Stimulated activated effector memory CD8-positive, alpha-beta T cell treated with anti-CD3 and anti-CD28 coated beads, Interleukin-12 subunit alpha, Interleukin-12 subunit beta, amount 100 ng/mL, for 72 hours (primary cell): Measurements from ENCODE around the gene SLC34A3.

Experiments used
- ATAC-seq: fragments of 150-1000 bp; cut with Tn5 transposase; 2 replicates; pipeline ENCODE4 v1.10.0; 2021
- DNase-seq, 2 donors: peaks; one replicate each; pipeline ENCODE4 v3.0.0; 2021 to 2022; ENCODE audit warnings: low spot score in 2 of 2
- H3K27ac Mint-ChIP-seq: one replicate; pipeline ENCODE4 v1.8.0; 2022; ENCODE audit warnings: mild to moderate bottlenecking, mixed read lengths
- H3K36me3 Mint-ChIP-seq: one replicate; pipeline ENCODE4 v1.8.0; 2022; ENCODE audit warnings: mild to moderate bottlenecking, mixed read lengths
- H3K4me1 Mint-ChIP-seq: one replicate; pipeline ENCODE4 v1.8.0; 2022; ENCODE audit warnings: mixed read lengths
- H3K4me3 Mint-ChIP-seq: one replicate; pipeline ENCODE4 v1.8.0; 2022; ENCODE audit warnings: mild to moderate bottlenecking, mixed read lengths
- H3K9me3 Mint-ChIP-seq: one replicate; pipeline ENCODE4 v1.8.0; 2022; ENCODE audit warnings: mixed read lengths

The SLC34A3 gene

DNA sequence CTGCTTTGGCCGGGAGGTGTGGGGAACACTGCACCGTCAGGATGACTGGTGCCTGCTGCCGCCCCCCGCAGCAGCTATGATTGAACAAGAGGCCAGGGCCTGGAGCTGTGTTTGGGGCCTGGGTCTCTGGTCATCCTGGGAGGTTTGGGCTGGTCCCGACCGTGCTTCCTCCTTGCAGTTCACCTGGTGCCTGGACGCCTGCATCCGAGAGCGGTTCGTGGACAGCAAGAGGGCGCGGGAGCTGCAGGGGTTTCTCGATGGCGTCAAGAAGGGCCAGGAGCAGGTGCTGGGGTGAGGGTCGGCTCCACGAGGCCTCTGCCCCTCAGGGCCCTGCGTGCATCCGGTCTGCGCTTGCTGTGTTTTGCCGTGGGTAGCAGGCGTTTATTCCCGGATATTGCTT is 33.4 kb downstream of the SLC34A3 start:
- Mint-ChIP-seq H3K4me1 (peaks cover 13% of the 10 kb centered on the region), H3K9me3 (no peaks in the 10 kb centered on the region), H3K36me3 (peaks cover 84% of the 10 kb centered on the region), H3K27ac (no peak overlapping the region), H3K4me3 (no peak overlapping the region)
- DNase-seq (no peak), ATAC-seq (no peak)

DNA sequence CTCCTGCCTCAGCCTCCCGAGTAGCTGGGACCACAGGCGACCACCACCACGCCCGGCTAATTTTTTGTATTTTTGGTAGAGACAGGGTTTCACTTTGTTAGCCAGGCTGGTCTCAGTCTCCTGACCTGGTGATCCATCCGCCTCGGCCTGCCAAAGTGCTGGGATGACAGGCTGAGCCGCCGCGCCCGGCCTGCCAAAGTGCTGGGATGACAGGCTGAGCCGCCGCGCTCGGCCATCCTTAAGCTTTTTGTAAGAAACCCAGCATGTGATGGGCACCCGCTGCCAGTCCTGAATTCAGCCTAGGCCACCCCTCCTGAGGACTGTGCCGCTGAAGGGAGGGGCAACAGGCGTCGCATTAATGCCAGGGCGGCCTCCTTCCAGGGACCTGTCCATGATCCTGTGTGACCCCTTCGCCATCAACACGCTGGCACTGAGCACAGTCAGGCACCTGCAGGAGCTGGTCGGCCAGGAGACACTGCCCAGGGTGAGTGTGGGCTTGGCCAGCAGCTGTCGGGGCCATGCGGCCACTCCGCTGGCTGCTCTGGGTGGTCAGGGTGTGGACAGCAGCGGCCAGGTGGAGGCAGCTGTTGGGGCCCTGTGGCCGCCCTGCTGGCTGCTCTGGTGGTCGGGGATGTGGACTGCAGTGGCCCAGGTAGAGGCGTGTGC is 34.9 kb downstream of the SLC34A3 start:
- peaks cover 84% of the 10 kb centered on the region for H3K36me3 Mint-ChIP-seq
- H3K9me3 Mint-ChIP-seq = no peaks in the 10 kb centered on the region
- DNase-seq = no peak
- no peak overlapping the region for H3K4me3 Mint-ChIP-seq
- H3K27ac Mint-ChIP-seq = no peak overlapping the region
- H3K4me1 Mint-ChIP-seq = peaks cover 21% of the 10 kb centered on the region
- peak; percentile 22 for ATAC-seq

DNA sequence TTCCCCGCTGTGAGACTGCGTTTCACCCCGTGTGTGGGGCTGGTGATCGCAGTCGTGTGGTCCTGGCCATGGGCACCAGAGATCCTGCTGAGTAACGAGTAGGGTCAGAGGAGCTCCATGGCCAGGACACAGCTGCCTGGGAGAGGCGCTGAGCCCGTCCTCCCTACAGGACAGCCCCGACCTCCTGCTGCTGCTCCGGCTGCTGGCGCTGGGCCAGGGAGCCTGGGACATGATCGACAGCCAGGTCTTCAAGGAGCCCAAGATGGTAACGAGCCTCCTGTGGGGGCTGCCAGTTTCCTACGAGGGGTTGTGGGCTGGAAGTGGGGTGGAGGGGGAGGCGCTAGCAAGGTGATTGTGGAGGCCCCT is 35.4 kb downstream of the SLC34A3 start:
- Mint-ChIP-seq H3K9me3 (no peaks in the 10 kb centered on the region), H3K36me3 (peaks cover 84% of the 10 kb centered on the region), H3K4me1 (peaks cover 24% of the 10 kb centered on the region), H3K4me3 (no peak overlapping the region), H3K27ac (no peak overlapping the region)
- ATAC-seq (no peak), DNase-seq (no peak)

DNA sequence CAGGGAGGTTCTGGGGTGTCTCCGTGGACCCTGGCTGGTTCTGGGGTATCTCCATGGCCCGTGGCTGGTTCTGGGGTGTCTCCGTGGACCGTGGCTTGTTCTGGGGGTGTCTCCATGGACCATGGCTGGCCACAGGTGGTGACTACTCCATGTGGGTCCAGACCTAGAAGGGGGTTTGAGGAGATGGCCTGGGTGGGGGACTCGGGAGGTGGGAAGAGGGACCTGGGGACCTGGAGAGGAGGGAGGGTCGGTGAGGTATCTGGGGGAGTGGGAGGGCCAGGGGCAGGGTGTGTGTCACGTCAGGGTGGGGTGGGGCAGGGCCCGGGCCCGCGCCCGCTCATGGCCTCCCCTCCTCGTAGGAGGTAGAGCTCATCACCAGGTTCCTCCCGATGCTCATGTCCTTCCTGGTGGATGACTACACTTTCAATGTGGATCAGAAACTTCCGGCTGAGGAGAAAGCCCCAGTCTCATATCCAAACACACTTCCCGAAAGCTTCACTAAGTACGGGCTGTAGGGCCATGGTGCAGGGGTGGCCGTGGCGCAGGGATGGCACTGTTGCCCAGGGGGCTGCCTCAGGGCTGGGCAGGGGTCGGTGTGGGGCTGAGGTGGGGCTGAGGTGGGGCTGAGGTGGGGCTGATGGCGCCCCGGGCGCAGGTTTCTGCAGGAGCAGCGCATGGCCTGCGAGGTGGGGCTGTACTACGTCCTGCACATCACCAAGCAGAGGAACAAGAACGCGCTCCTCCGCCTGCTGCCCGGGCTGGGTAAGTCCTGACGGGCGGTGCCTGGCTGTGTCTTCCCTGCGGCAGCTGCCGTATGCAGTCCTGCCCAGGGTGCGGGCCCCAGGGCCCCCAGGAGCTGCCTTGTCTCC is 36.1 kb downstream of the SLC34A3 start:
- Mint-ChIP-seq H3K9me3 (no peaks in the 10 kb centered on the region), H3K27ac (no peak overlapping the region), H3K4me1 (peaks cover 25% of the 10 kb centered on the region), H3K4me3 (no peak overlapping the region), H3K36me3 (peaks cover 81% of the 10 kb centered on the region)
- ATAC-seq (no peak), DNase-seq (no peak)

DNA sequence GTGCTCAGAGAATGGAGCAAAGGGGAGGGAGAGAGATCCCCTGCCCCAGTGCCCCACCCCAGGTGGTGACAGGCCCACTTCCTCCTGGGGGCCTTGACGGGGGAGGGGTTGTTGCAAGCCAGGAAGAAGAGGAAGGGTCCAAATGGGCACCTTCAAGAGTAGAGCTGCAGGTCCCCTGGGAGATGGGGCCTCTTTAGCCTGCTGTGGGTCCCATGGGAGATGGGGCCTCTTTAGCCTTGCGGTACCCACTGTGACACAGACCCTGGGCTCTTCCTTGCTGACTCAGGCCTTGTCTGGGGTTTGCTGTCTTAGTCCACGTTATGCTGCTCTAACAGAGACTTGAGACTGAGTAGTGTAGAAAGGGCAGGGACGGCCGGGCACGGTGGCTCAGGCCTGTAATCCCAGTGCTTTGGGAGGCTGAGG is 37.2 kb downstream of the SLC34A3 start:
- Mint-ChIP-seq H3K36me3 (peaks cover 78% of the 10 kb centered on the region), H3K27ac (no peak overlapping the region), H3K4me3 (no peak overlapping the region), H3K4me1 (peaks cover 23% of the 10 kb centered on the region), H3K9me3 (no peaks in the 10 kb centered on the region)
- ATAC-seq = no peak
- DNase-seq = no peak

DNA sequence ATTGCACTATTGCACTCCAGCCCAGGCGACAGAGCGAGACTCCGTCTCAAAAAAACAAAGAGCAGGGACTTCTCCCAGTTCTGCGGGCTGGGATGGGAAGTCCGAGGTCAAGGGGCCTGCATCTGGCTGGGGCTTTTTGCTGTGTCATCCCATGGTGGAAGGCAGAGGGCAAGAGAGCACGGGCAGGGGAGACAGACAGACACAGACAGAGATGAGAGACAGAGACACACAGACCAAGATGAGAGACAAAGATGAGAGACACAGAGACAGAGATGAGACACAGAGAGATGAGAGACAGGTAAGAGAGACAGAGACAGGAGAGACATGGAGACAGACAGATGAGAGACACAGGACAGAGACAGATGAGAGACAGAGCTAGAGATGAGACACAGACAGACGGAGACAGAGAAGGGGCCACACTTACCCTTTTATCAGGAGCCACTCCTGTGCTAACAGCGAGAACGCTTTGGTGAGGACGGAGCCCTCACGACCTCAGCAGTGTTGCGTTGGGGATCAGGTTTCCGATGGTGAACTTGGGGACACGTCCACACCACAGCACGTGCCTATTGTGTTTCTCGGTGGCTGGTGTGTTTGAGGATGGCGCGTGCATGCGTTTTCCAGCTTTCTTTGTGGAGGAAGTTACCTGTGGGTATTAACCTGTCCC is 38.0 kb downstream of the SLC34A3 start:
- Mint-ChIP-seq H3K4me3 (no peak overlapping the region), H3K27ac (peak overlapping the region; percentile 16), H3K9me3 (no peaks in the 10 kb centered on the region), H3K4me1 (peaks cover 23% of the 10 kb centered on the region), H3K36me3 (peaks cover 77% of the 10 kb centered on the region)
- DNase-seq (no peak), ATAC-seq (no peak)

DNA sequence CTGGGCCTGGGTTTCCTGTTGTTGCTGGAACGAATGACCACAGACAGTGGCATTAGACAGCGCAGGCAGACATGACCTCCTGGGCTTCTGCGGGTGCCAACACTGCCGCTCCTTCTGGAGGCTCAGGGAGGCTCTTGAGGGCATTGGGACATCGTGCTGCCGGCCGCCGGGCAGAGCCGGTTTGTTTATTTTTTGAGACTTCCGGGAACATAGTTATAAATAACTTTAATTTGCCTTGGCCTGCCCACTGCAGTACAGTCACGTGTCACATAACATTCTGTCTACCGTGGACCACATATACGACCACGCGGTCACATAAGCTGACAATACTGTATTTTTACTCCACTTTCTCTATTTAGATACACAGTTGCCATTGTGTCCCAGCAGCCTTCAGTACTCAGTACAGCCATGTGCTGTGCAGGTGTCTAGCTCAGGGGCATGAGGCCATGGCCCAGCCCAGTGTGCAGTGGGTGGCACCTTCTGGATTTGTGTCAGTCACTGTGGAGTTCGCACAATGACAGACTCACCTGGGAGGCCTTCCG is 38.6 kb downstream of the SLC34A3 start:
- DNase-seq (no peak), ATAC-seq (no peak)
- Mint-ChIP-seq H3K9me3 (no peaks in the 10 kb centered on the region), H3K27ac (peak overlapping the region; percentile 54), H3K36me3 (peaks cover 71% of the 10 kb centered on the region), H3K4me1 (peaks cover 26% of the 10 kb centered on the region), H3K4me3 (no peak overlapping the region)

DNA sequence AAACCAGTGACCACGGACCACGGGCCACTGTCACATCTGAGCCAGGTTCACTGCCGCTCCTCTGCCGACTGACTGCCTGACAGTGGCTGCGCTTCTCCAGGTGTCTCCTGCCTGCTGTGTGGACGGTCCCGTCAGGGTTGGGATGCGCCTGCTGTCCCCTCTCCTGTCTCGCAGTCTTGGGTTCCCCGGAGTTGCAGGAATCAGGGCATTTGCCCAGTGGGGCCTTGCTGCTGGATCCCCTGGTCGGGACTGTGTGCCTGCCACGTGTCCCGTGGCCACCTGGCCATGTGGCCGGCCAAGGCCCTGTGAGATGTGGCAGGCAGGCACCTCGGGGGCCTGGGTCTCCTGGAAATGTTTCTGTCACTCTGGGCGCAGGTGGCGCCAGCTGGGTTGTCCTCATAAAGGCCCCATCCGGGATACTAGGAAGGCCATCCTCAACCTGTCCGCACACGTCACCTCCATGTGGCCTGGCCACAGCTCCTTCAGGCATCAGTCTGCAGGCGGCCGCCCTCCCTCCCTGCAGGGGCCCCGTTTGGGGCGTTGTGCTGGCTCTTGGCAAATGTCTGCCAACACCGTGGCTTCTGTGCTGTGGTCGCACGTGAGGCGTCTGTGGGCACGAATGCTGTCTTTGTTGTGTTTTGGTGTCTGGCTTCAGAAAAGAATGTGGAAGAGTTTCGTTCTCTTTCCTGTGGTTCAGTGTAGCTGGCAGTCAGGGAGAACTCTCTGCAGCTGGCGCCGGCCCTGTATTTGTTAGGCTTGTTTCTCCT is 40.4 kb downstream of the SLC34A3 start:
- H3K4me1 Mint-ChIP-seq = peaks cover 41% of the 10 kb centered on the region
- H3K4me3 Mint-ChIP-seq = no peak overlapping the region
- peaks cover 59% of the 10 kb centered on the region for H3K36me3 Mint-ChIP-seq
- no peak for ATAC-seq
- no peak for DNase-seq
- H3K9me3 Mint-ChIP-seq = no peaks in the 10 kb centered on the region
- peak overlapping the region; percentile 37 for H3K27ac Mint-ChIP-seq

DNA sequence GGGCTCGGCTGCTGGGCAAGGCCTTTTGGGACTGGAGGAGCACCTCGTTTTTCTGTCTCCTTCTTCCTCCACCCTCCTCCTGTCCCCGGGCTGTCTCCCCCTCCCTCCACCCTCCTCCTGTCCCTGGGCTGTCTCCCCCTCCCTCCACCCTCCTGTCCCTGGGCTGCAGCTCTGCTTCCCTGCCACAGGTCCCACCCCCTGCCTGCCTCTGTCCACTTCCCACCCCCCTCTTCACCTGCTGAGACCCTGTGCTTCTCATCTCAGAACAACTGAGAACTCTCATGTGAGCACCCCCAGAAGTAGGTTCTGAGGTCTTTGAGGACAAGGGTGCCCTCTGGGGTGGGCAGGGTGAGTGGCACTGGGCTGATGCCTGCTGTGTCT is 41.0 kb downstream of the SLC34A3 start:
- Mint-ChIP-seq H3K4me1 (peaks cover 42% of the 10 kb centered on the region), H3K36me3 (peaks cover 54% of the 10 kb centered on the region), H3K27ac (peak overlapping the region; percentile 37), H3K9me3 (no peaks in the 10 kb centered on the region), H3K4me3 (no peak overlapping the region)
- DNase-seq = no peak
- ATAC-seq = no peak

DNA sequence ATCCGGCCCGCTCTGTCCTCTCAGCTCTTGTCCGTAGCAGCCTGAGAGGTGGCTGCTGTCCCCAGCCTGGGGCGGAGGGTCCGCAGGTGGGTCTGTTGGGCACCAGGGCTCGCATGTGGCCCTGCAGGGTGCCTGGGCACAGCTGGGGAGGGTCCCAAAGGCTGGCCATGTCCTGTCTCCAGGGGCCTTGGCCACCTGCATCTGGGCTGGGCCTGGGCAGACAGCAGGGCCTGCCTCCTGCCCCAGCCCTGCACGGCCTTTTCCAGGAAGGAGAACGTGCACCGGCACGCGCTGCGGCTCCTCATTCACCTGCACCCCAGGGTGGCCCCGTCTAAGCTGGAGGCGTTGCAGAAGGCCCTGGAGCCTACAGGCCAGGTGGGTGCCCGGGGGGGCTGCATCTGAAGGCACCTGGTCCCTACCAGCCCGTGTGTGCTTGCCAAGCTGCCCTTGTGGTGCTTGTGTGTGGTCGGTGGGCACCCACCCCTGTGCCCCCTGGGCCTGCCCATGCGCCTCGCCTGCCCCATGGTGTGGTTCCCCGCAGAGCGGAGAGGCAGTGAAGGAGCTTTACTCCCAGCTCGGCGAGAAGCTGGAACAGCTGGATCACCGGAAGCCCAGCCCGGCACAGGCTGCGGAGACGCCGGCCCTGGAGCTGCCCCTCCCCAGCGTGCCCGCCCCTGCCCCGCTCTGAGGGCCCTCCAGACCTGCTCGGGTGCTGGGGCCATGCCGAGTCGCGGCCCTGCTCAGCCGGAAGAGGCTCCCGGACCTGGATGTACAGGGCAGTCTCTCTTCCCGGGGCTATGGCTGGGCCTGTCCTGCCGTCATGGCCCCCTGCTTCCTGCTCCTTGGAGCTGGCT is 41.8 kb downstream of the SLC34A3 start:
- Mint-ChIP-seq H3K4me3 (no peak overlapping the region), H3K36me3 (peaks cover 46% of the 10 kb centered on the region), H3K27ac (no peak overlapping the region), H3K9me3 (no peaks in the 10 kb centered on the region), H3K4me1 (peaks cover 49% of the 10 kb centered on the region)
- no peak for ATAC-seq
- no peak for DNase-seq

DNA sequence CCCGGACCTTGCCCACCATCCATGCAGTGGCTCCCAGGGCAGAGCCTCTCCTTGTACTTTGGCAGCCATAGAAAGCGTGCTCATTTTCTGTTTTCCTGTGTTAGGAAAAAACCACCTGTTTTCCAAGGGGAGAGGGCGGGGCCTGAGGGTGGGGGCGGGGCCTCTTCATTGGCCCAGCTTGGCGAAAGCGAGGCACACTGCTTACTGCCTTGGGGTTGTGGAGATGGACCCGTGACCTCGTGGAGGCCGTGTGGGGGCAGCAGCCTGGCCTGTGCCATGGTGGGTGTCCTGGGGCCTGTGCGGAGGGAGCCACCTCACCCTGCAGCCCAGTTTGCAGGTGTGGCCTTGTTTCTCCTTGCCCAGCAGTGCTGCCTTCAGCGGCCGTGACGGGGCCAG is 42.4 kb downstream of the SLC34A3 start:
- Mint-ChIP-seq H3K9me3 (no peaks in the 10 kb centered on the region), H3K4me1 (peaks cover 49% of the 10 kb centered on the region), H3K36me3 (peaks cover 40% of the 10 kb centered on the region), H3K4me3 (no peak overlapping the region), H3K27ac (no peak overlapping the region)
- DNase-seq (no peak), ATAC-seq (no peak)

DNA sequence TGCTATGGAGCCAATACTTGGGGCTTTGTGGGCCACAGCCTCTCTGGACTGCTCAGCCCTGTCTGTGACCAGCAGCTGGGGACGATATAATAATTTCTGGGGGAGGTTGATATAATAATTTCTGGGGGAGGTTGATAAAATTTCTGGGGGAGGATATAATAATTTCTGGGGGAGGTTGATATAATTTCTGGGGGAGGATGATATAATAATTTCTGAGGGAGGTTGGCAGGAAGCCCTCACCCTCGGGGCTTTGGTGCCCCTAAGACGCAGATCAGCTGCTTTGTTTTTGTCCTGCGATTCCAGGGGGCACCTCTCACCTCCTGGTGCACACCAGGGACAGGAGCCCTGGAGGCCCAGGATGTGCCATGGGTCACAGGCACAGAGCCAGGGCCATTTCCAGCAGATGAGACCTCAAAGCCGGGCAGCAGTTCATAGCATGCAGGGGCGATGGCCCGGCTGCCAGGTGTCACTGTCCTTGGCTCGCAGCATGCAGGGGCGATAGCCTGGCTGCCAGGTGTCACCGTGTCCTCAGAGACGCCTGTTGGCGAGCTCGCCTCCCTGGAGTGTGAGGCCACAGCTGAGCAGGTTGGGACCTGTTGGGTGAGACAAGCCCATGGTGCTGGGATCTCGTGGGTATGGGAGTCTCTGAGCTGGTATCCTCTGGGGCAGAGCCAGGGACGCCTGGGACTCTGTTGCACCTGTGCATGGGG is 43.1 kb downstream of the SLC34A3 start:
- peaks cover 33% of the 10 kb centered on the region for H3K36me3 Mint-ChIP-seq
- H3K9me3 Mint-ChIP-seq = no peaks in the 10 kb centered on the region
- no peak overlapping the region for H3K4me3 Mint-ChIP-seq
- ATAC-seq (no peak), DNase-seq (no peak)
- H3K4me1 Mint-ChIP-seq = peaks cover 43% of the 10 kb centered on the region
- no peak overlapping the region for H3K27ac Mint-ChIP-seq

DNA sequence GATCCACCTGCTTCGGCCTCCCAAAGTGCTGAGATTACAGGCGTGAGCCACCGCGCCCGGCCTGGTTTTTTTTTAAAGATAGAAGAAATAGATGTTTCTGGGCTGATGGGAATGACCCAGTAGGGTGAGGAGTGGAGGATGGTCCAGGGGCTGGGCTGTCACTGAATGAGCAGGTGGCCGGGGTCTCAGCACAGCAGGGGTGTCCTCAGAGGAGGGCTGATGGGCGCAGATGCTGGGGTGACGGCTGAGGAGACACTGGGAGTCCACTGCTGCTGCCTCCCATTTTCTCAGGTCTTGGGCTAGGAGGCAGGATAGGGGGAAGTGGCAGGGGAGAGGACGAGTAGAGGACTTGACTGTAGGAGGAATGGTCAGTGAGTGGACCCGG is 44.5 kb downstream of the SLC34A3 start:
- Mint-ChIP-seq H3K4me1 (peaks cover 33% of the 10 kb centered on the region), H3K4me3 (peak overlapping the region; percentile 11), H3K36me3 (peaks cover 19% of the 10 kb centered on the region), H3K27ac (peak overlapping the region; percentile 77), H3K9me3 (no peaks in the 10 kb centered on the region)
- no peak for ATAC-seq
- no peak for DNase-seq
